HG02798 (cell line): Measurements from ENCODE around the gene MMP11.
A peak's percentile ranks its signal among the peaks of the same experiment; 100 is the strongest.

ENCODE experiments used
- ATAC-seq: cut with Tn5 transposase; IDR thresholded peaks from one replicate; pipeline ENCODE4 v1.9.1; 2021; ENCODE audit warnings: mild to moderate bottlenecking; ENCODE audit not compliant: unreplicated experiment, poor library complexity

The MMP11 gene

DNA sequence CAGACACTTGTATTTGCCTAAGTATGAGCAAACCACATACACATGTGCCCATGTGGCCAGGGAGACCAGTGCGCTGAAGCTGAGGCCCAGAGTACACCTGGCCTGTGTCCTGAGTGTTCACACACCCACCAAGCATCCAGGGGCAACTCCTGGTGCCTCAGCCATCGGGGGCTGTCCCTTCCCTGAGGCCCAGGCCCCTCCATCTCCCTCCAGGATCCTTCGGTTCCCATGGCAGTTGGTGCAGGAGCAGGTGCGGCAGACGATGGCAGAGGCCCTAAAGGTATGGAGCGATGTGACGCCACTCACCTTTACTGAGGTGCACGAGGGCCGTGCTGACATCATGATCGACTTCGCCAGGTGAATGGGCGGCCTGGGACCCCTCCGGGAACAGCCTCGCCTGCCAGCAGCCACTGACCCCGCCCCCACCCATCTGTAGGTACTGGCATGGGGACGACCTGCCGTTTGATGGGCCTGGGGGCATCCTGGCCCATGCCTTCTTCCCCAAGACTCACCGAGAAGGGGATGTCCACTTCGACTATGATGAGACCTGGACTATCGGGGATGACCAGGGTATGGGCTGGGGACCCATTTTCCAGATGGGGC, 7.6 kb downstream of the MMP11 start:
- no peak for ATAC-seq

DNA sequence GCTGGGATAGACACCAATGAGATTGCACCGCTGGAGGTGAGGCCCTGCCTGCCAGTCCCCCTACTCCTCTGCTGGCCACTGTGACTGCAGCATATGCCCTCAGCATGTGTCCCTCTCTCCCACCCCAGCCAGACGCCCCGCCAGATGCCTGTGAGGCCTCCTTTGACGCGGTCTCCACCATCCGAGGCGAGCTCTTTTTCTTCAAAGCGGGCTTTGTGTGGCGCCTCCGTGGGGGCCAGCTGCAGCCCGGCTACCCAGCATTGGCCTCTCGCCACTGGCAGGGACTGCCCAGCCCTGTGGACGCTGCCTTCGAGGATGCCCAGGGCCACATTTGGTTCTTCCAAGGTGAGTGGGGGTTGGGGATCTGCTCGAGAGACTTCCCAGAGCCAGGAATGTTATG, 8.4 kb downstream of the MMP11 start:
- no peak for ATAC-seq

DNA sequence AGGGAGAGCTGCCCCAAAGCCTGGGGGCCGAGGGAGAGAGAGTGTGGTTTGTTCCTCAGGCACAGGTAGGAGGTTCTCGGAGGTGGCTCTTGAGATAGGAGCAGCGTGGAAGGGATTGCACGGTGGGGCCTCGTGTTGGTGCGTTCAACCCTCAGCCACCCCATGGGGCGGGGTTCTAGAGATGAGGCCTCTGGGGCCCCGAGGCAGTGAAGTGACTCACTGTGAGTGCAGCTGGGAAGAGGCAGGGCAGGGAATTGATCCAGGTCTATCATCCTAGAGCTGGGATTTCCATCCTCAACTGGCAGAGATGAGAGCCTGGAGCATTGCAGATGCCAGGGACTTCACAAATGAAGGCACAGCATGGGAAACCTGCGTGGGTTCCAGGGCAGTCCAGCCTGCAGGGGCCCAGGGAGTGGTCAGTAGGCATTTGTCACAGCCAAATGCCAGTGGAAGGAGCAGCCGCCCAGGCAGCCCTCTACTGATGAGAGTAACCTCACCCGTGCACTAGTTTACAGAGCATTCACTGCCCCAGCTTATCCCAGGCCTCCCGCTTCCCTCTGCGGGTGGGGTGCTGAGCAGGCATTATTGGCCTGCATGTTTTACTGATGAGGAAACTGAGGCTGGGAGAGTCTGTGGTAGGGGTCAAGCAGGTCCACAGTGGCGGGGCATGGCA, 9.0 kb downstream of the MMP11 start:
- ATAC-seq: no peak

DNA sequence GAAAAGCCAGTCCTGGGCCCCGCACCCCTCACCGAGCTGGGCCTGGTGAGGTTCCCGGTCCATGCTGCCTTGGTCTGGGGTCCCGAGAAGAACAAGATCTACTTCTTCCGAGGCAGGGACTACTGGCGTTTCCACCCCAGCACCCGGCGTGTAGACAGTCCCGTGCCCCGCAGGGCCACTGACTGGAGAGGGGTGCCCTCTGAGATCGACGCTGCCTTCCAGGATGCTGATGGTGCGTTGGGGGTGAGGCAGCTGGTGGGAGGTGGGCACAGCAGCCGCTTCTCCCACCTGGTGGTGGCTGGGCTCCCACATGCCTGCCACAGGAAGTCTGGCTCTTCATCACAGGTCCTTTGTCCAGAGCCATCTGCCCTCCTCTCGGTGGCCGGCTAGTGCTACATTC, 9.6 kb downstream of the MMP11 start:
- ATAC-seq: no peak

DNA sequence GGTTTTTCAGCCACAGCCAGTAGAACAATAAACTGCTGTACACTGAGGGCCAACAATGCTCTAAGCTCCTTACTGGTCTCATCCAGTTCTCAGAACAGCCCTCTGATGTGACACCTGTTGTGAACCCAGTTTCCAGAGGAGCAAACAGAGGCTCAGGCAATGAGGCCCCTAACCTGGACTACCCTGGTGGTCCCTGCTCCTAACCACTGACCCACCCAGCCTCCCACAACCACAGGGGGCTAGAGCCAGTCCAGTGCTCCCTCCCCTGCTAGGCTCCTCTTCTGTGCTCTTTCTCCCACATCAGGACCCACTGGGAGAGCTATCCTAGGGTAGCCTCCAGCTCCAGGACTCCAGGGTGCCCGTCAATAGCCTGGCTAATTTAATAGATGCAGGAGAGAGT, 10.1 kb downstream of the MMP11 start:
- ATAC-seq: no peak

DNA sequence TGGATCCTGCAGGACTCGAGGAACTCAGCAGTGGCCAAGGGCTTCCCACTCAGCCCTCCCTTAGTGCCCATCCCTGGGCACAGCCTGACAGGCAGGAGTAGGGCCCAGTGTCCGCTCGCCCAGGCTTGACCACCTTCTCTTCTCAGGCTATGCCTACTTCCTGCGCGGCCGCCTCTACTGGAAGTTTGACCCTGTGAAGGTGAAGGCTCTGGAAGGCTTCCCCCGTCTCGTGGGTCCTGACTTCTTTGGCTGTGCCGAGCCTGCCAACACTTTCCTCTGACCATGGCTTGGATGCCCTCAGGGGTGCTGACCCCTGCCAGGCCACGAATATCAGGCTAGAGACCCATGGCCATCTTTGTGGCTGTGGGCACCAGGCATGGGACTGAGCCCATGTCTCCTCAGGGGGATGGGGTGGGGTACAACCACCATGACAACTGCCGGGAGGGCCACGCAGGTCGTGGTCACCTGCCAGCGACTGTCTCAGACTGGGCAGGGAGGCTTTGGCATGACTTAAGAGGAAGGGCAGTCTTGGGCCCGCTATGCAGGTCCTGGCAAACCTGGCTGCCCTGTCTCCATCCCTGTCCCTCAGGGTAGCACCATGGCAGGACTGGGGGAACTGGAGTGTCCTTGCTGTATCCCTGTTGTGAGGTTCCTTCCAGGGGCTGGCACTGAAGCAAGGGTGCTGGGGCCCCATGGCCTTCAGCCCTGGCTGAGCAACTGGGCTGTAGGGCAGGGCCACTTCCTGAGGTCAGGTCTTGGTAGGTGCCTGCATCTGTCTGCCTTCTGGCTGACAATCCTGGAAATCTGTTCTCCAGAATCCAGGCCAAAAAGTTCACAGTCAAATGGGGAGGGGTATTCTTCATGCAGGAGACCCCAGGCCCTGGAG, 10.9 kb downstream of the MMP11 start:
- no peak for ATAC-seq

DNA sequence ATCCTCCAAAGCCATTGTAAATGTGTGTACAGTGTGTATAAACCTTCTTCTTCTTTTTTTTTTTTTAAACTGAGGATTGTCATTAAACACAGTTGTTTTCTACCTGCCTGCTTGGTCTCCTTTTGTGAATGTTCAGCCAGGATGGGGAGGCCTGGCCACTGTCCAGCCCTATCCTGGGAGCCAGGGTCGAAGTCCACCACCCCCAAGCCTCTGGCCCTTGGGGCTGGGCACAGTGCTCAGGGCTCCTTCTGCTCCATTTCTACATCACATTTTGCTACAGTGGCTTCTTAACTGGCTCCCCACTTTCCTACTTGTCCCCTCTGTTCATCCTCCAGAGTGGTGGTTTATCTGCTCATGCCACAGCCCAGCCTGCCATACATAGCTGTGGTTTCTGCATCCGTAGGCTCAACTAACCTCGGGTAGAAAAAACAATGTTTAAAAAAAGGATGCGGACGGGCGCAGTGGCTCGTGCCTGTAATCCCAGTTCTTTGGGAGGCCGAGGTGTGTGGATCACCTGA, 11.6 kb downstream of the MMP11 start:
- no peak for ATAC-seq

DNA sequence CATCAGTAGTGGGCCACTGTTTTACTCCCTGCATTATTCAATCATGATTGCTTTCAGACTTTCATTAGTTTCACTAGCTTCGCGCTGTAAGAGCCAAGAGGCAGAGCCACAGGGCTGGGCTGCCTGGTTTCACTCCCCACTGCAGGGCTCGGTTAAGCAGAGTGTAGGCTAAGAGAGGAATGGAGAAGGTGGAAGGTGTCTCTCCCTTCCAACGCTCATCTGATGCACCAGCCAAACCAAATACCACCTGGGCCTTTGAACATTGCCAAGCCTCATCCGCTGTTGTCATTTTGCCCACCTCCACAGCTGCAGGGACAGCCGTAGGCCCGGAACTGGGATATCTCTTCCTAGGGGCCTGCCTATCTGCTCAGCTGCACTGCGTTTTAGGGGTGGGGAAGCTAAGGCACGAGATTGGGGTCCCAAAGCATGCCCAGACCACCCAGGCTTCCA, 13.6 kb downstream of the MMP11 start:
- no peak for ATAC-seq

DNA sequence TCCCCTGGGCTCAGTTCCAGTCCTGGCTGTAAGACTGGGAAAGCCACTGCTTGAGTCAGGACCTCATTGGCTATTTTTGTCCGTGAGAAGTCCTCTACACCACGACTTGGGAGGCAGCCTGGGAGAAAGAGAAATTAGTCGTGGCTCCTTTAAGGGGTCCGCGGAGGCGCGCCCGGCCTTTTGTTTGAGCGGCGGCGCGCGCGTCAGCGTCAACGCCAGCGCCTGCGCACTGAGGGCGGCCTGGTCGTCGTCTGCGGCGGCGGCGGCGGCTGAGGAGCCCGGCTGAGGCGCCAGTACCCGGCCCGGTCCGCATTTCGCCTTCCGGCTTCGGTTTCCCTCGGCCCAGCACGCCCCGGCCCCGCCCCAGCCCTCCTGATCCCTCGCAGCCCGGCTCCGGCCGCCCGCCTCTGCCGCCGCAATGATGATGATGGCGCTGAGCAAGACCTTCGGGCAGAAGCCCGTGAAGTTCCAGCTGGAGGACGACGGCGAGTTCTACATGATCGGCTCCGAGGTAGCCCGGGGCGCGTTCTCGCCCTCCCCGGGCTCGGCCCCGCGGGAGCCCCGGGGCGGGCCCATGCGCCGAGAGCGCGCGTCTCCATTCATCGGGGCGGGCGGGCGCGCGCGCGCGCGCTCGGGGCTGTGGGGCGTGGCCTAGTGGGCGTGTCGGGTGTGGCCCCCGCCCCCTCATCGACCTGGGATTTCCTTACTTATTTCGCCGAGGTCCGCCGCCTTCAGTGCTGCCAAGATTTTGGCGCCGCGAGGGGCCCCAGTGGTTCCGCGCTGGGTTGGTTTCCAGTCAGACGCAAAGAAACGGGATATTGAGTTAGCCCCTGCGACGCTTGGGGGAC, 14.3 kb downstream of the MMP11 start, which contains the start of gene SMARCB1:
TSS of gene SMARCB1 (plus strand) at position 215 of the 848 bp plus-strand sequence. CDS start at position 419, 204 bp downstream.
- ATAC-seq: peak; percentile 82

DNA sequence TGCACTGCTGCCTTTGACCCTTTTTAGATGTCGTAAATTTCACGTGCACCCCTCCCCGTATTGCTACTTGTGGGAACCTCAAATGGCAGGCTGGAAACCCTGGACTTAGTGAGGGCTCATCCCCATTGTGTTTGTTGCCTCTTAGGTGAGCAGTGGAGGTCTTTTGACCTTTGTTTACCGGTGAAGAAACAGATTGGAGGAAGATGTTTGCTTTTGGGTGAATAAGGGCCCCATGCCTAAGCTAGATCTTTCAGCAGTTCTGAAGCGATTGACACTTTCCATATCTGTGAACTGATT, 14.9 kb downstream of the MMP11 start:
- no peak for ATAC-seq

DNA sequence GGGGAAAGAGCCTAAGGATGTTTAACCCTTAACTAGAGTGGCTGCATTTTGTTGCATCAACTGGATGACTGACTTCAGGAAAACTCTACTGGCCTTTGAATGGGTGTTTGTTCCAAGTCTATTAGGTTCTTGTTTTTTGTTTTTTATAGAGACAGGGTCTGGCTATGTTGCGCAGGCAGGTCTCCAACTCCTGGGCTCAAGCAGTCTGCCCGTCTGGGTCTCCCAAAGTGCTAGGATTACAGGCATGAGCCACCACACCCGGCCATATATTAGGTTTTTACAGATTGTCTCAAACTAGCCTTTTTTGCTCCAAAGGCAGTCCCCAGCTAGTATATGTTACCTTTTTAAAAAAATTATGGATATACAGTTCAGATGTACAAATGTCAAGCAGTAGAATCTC, 15.3 kb downstream of the MMP11 start:
- ATAC-seq: no peak

DNA sequence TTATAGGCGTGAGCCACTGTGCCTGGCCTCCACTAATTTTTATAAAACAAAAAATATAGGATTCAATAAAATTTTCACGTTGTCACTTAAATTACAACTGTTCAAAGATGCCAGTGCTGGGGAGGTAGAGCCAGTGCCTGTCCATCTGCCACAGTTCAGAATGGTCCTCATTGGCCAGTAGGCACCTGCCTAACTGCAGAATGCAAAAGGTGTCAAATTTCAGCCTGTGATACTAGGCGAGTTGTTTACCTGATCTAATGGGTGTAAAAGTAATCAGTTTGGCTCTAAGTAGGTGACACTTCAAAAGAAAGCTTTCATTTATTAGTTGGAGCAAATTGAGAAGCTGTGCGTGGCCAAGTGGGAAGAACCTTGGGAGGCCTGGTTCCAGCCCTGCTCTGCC, 16.5 kb downstream of the MMP11 start:
- ATAC-seq: no peak

DNA sequence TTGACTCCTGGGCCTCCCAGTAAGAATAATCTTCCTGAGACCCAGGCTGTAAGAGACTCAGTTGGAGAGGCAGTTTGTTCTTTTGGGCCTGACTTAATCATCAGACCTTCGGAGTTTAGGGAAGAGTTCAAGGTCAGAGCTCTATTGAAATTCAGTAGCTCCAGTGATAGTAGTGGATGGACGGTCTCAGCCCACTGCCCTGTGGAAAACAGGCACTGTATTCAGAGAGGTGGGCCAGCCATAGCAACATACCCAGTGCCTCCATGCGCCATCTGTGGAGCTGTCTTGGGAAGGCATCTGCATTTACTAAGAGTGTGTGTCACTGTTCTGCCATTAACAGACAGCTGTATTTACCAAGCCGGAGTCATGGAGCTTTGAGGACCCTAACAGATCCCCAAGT, 17.0 kb downstream of the MMP11 start:
- ATAC-seq: no peak

DNA sequence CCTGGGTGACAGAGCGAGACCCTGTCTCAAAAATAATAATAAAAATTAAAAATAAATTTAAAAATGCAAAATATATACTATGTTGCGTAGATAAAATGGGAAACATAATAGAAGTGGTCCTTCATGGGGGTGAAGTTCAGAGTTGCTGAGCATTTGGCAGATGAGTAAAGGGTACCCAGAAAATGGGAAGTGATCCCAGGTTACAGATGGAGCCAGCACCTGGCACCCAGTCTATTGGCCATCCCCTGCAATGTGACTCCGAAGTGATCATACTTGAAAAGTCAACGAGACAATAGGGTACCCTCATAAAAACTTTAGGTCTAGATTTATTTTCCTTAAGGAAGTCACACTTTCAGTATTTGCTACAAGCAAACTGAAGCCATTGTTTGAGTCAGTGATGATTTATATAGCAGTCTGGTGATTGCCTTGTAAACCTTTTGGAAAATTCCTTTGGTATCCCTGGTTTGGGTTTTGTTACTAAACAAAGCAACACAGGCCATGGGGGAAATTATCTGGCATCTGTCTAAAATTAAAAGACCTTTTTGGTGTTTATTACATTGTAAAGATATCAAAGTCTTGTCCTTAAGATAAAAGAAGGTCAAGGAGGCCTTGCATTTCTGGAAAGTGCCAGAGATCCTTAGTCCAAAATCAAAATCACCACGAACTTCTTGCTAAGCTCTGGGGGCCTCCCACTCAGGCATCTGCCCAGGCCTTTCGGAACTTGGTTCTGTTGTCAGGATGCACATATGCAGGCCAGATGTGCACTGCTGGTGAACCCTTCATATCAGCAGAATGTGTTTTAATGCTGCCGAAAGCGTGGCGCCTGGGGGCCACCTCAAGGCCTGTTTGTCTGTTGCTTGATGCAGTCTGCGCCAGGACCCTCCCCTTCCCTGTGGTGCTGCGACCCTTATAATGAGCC, 18.4 kb downstream of the MMP11 start:
- no peak for ATAC-seq

DNA sequence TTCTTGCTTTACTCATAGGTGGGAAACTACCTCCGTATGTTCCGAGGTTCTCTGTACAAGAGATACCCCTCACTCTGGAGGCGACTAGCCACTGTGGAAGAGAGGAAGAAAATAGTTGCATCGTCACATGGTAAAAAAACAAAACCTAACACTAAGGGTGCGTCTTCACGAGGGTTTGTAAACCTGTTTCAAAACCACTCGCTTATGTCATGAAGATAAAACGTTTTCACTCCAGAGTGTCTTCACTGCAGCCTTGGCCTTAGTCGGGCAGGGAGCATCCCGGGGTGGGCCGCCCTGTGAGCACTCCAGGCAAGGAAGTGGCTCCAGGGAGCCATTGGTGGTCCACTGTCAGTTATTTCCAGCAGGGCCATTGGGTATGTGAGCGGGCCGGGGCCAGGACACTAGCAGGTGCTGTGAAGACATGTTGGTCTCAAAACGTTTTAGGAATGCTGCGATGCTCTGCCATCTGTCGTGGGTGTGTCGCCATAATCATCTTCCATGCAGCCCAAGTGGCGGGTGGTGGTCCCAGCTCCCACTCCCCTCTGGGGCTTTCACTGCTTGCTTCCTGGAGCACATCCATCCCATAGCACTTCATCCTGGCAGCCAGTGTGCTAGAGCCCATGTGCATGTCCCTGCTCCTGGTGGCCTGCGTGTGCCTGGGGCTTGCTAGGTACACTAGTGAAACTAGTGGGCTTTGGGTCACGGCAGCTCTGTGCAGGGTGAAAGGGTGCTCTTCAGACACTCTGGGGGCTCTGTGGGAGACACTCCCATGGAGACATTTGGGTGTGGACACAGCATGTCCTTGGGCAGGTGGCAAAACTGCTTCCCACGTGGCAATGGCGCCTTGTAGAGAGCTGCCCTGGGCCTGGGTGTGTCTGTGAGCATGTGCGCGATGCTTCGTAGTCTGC, 19.3 kb downstream of the MMP11 start:
- ATAC-seq: no peak

DNA sequence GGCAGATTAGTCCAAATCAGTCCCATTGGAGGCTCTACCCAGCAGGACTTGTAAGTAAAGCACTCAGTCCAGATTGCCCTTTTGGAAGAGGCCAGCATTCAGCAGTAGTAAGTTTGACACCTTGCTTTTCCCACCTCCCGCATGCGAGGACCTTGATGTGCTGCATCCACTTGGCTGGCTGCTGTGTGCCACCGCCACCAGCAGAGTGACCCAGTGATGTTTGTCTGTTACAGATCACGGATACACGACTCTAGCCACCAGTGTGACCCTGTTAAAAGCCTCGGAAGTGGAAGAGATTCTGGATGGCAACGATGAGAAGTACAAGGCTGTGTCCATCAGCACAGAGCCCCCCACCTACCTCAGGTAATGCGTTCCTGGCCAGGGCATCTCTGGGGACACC, 20.7 kb downstream of the MMP11 start:
- no peak for ATAC-seq

DNA sequence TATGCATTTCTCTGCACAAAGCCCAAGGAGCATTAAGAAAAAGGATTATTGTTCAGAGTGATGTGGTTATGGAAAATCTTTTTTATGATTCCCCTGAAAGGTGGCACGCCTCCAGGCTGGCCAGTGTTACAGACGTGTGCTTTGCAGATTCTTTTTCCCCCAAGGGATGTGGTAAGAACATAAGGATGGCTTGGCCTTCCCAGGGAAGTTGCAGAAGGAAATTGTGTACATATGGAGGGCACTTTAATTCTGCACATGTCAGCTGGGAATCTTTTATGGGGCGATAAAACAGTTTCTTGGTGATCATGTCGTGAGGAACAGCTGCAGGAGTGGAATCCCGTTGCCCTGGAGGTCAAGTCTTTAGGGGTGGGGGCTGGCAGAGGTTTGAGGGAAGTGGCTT, 23.8 kb downstream of the MMP11 start:
- no peak for ATAC-seq
